IMR-90 (cell line): ENCODE measurements around the gene AMN.

ENCODE experiments used
- BHLHE40 ChIP-seq: fragments of 150-350 bp; IDR thresholded peaks from 2 replicates; pipeline ENCODE4 v1.6.1; 2016; ENCODE audit warnings: mild to moderate bottlenecking, low read depth, low read length
- CEBPB ChIP-seq: IDR thresholded peaks from 2 replicates; pipeline ENCODE4 v1.6.1; 2012; ENCODE audit warnings: low read depth, low read length, improper control_type of control experiment
- MAZ ChIP-seq: IDR thresholded peaks from 2 replicates; pipeline ENCODE4 v1.6.1; 2012; ENCODE audit warnings: low read depth, mild to moderate bottlenecking, low read length, improper control_type of control experiment, moderate library complexity, borderline replicate concordance
- MXI1 ChIP-seq: IDR thresholded peaks from 2 replicates; pipeline ENCODE4 v1.6.1; 2012; ENCODE audit warnings: low read depth, mild to moderate bottlenecking, low read length, moderate library complexity, borderline replicate concordance
- NFE2L2 ChIP-seq: fragments of 150-350 bp; IDR thresholded peaks from 2 replicates; pipeline ENCODE4 v1.6.1; 2016; ENCODE audit warnings: low read depth, mild to moderate bottlenecking, low read length
- POLR2A ChIP-seq: IDR thresholded peaks from 2 replicates; pipeline ENCODE4 v1.6.1; 2012; ENCODE audit warnings: mild to moderate bottlenecking, low read depth, low read length
- RAD21 ChIP-seq: IDR thresholded peaks from 2 replicates; pipeline ENCODE4 v1.6.1; 2012; ENCODE audit warnings: low read length, improper control_type of control experiment
- RCOR1 ChIP-seq: IDR thresholded peaks from 2 replicates; pipeline ENCODE4 v1.6.1; 2012; ENCODE audit warnings: mild to moderate bottlenecking, low read length, improper control_type of control experiment; ENCODE audit not compliant: insufficient replicate concordance
- RFX5 ChIP-seq: IDR thresholded peaks from 2 replicates; pipeline ENCODE4 v1.8.0; 2012; ENCODE audit warnings: low read depth, mild to moderate bottlenecking, low read length, moderate library complexity
- SMC3 ChIP-seq: fragments of 150-350 bp; IDR thresholded peaks from 2 replicates; pipeline ENCODE4 v1.6.1; 2016; ENCODE audit warnings: low read depth, mild to moderate bottlenecking, antibody characterized with exemption, low read length, moderate library complexity
- TF ChIP-seq, protein P1 (sequence below): conservative IDR thresholded peaks from 2 replicates; pipeline ENCODE4 v1.5.1; 2012; ENCODE audit warnings: mild to moderate bottlenecking, low read depth, low read length, improper control_type of control experiment
- TF ChIP-seq, protein P2 (sequence below): fragments of 150-350 bp; IDR thresholded peaks from 2 replicates; pipeline ENCODE4 v1.6.1; 2016; ENCODE audit warnings: low read depth, mild to moderate bottlenecking, low read length, moderate library complexity, borderline replicate concordance

DNA sequence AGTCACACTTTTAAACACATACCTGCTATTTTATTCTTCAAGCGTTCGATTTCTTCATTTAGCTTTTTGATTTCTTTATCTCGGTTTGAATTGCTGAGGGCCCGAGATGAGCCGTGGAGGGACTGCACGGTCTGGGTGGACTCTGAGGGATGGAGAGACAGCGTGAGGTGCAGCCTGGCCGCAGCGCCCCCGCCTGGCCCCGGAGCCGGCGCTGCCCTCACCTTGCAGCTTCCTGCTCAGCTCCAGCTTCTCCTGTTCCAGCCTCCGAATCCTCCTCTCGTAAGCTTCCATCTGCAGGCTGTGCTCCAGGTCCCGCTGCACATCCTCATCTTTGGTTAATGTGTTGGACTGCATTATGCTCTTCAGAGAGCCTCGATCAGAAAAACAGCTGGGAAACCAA, 53.2 kb downstream of the AMN start:
- TF ChIP-seq, protein P1, sequence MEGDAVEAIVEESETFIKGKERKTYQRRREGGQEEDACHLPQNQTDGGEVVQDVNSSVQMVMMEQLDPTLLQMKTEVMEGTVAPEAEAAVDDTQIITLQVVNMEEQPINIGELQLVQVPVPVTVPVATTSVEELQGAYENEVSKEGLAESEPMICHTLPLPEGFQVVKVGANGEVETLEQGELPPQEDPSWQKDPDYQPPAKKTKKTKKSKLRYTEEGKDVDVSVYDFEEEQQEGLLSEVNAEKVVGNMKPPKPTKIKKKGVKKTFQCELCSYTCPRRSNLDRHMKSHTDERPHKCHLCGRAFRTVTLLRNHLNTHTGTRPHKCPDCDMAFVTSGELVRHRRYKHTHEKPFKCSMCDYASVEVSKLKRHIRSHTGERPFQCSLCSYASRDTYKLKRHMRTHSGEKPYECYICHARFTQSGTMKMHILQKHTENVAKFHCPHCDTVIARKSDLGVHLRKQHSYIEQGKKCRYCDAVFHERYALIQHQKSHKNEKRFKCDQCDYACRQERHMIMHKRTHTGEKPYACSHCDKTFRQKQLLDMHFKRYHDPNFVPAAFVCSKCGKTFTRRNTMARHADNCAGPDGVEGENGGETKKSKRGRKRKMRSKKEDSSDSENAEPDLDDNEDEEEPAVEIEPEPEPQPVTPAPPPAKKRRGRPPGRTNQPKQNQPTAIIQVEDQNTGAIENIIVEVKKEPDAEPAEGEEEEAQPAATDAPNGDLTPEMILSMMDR: 0 out of 2 replicates have a peak, but pooled peaks have one; percentile 5
- TF ChIP-seq BHLHE40 (no peak), CEBPB (no peak), POLR2A (no peak), MXI1 (no peak), RFX5 (no peak), SMC3 (no peak), MAZ (no peak), RAD21 (no peak), RCOR1 (no peak), NFE2L2 (no peak)
- TF ChIP-seq, protein P2, sequence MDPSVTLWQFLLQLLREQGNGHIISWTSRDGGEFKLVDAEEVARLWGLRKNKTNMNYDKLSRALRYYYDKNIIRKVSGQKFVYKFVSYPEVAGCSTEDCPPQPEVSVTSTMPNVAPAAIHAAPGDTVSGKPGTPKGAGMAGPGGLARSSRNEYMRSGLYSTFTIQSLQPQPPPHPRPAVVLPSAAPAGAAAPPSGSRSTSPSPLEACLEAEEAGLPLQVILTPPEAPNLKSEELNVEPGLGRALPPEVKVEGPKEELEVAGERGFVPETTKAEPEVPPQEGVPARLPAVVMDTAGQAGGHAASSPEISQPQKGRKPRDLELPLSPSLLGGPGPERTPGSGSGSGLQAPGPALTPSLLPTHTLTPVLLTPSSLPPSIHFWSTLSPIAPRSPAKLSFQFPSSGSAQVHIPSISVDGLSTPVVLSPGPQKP: no peak
